HG02642 (cell line): Measurements from ENCODE around the gene BRIX1.

Experiments used
- ATAC-seq: cut with Tn5 transposase; IDR thresholded peaks from one replicate; pipeline ENCODE4 v1.9.1; 2021; ENCODE audit warnings: mild to moderate bottlenecking; ENCODE audit not compliant: unreplicated experiment, poor library complexity

Gene BRIX1

GRCh38 chr5:34915139-34915855 lies at the start of gene BRIX1, which contains the start of gene RAD1:
BRIX1 (plus strand) TSS chr5:34915711; CDS start chr5:34915739, 28 bp downstream.
RAD1 (minus strand) TSS chr5:34915504; CDS start chr5:34914892, 612 bp downstream.
- ATAC-seq: peak; percentile 99

- ATAC-seq: no peak
Observed at GRCh38 chr5:34866989-34867471, 48.5 kb upstream of the BRIX1 start.

GRCh38 chr5:34867660-34868059 lies 47.9 kb upstream of the BRIX1 start:
- ATAC-seq: no peak

- ATAC-seq: no peak
Observed at GRCh38 chr5:34868791-34869190, 46.7 kb upstream of the BRIX1 start.

- ATAC-seq: no peak
Observed at GRCh38 chr5:34869256-34869655, 46.3 kb upstream of the BRIX1 start.

- ATAC-seq: no peak
Observed at GRCh38 chr5:34870382-34870781, 45.1 kb upstream of the BRIX1 start.

GRCh38 chr5:34876275-34876674 lies 39.2 kb upstream of the BRIX1 start:
- ATAC-seq: no peak

- no peak for ATAC-seq
Observed at GRCh38 chr5:34881246-34881645, 34.3 kb upstream of the BRIX1 start.

GRCh38 chr5:34886392-34887119 lies 29.0 kb upstream of the BRIX1 start:
- no peak for ATAC-seq

- no peak for ATAC-seq
Observed at GRCh38 chr5:34889394-34889793, 26.1 kb upstream of the BRIX1 start.

- ATAC-seq: no peak
Observed at GRCh38 chr5:34891981-34892380, 23.5 kb upstream of the BRIX1 start.

- no peak for ATAC-seq
Observed at GRCh38 chr5:34892414-34892813, 23.1 kb upstream of the BRIX1 start.

GRCh38 chr5:34894716-34895115 lies 20.8 kb upstream of the BRIX1 start:
- ATAC-seq: no peak

GRCh38 chr5:34895641-34896419 lies 19.7 kb upstream of the BRIX1 start:
- no peak for ATAC-seq

- no peak for ATAC-seq
Observed at GRCh38 chr5:34897646-34898045, 17.9 kb upstream of the BRIX1 start.

GRCh38 chr5:34898258-34898895 lies 17.1 kb upstream of the BRIX1 start:
- peak; percentile 96 for ATAC-seq

- ATAC-seq: no peak
Observed at GRCh38 chr5:34899066-34899465, 16.4 kb upstream of the BRIX1 start.

- ATAC-seq: no peak
Observed at GRCh38 chr5:34900652-34901051, 14.9 kb upstream of the BRIX1 start.

GRCh38 chr5:34903260-34903659 lies 12.3 kb upstream of the BRIX1 start:
- ATAC-seq: no peak

GRCh38 chr5:34905564-34905963 lies 9.9 kb upstream of the BRIX1 start:
- ATAC-seq: no peak
